Fibroblast of lung (primary cell): ENCODE measurements around the gene ERAP2.

ENCODE experiments used
- EZH2 ChIP-seq: IDR thresholded peaks from 2 replicates; pipeline ENCODE4 v1.5.1; 2012; ENCODE audit warnings: low read length, control low read depth, mild to moderate bottlenecking; ENCODE audit errors: missing control alignments
- TF ChIP-seq, protein P1 (sequence below), 2 donors: IDR thresholded peaks in 1 of 2; conservative IDR thresholded peaks in 1 of 2; 1 replicate in 1 of 2; 2 replicates in 1 of 2; pipeline ENCODE4 v1.5.1; 2011 to 2012; ENCODE audit warnings: low read length in 2 of 2, control low read depth in 1 of 2, inconsistent platforms in 1 of 2, low read depth in 1 of 2, mild to moderate bottlenecking in 1 of 2

DNA sequence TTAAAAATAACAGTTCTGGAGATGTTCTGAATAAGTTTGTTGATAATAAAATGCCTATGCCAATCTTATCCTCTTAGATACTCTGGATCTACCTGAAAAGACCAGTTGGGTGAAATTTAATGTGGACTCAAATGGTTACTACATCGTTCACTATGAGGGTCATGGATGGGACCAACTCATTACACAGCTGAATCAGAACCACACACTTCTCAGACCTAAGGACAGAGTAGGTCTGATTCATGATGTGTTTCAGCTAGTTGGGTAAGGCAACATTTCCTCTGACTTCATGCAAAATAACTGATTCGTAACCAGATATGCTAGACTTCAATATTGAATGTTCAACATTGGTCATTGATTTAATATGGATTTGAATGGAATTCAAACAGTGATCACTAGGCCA is 27.0 kb downstream of the ERAP2 start:
- no peak for TF ChIP-seq EZH2
- TF ChIP-seq, protein P1, sequence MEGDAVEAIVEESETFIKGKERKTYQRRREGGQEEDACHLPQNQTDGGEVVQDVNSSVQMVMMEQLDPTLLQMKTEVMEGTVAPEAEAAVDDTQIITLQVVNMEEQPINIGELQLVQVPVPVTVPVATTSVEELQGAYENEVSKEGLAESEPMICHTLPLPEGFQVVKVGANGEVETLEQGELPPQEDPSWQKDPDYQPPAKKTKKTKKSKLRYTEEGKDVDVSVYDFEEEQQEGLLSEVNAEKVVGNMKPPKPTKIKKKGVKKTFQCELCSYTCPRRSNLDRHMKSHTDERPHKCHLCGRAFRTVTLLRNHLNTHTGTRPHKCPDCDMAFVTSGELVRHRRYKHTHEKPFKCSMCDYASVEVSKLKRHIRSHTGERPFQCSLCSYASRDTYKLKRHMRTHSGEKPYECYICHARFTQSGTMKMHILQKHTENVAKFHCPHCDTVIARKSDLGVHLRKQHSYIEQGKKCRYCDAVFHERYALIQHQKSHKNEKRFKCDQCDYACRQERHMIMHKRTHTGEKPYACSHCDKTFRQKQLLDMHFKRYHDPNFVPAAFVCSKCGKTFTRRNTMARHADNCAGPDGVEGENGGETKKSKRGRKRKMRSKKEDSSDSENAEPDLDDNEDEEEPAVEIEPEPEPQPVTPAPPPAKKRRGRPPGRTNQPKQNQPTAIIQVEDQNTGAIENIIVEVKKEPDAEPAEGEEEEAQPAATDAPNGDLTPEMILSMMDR (conservative IDR thresholded peaks at IDR 0.05 in 1 of 2, IDR thresholded peaks at IDR 0.05 in 1 of 2; ENCODE audit: low read depth in 1 of 2, low read length in 2 of 2), result no peak
